Measurements from ENCODE around the gene TNFRSF12A. TPM values are rescaled to one million over a fixed set of nuclear protein-coding genes. Genes with fewer than 3 reads are reported as not detected.

Gene TNFRSF12A
- total and polyA plus RNA-seq, 2 of the 13 experiments (the other 11 are each of a cell fraction or from before 2014, with no cell fraction given): 61.9 to 66.0 TPM

GRCh38 chr16:3020247-3020603 lies at the start of gene TNFRSF12A (continued):
- no peak for TF ChIP-seq SMYD3 (CRISPR knock-in tag; IDR thresholded peaks at IDR 0.05)
- no peak for TF ChIP-seq ATF5 (CRISPR knock-in tag; IDR thresholded peaks at IDR 0.05; ENCODE audit: low read depth)
- peak; percentile 36 for TF ChIP-seq YEATS4 (CRISPR knock-in tag; IDR thresholded peaks at IDR 0.05; ENCODE audit: borderline replicate concordance)
- no peak for TF ChIP-seq ZNF292 (CRISPR knock-in tag; IDR thresholded peaks at IDR 0.05; ENCODE audit: borderline replicate concordance, low read depth)
- TF ChIP-seq ZNF644 (CRISPR knock-in tag; IDR thresholded peaks at IDR 0.05; ENCODE audit: low read depth): no peak
- TF ChIP-seq FLYWCH1 (CRISPR knock-in tag; IDR thresholded peaks at IDR 0.05): 0 out of 2 replicates have a peak, but pooled peaks have one; percentile 50
- TF ChIP-seq NR3C1 (CRISPR knock-in tag; IDR thresholded peaks at IDR 0.05): no peak
- no peak for TF ChIP-seq CBFB (CRISPR knock-in tag; IDR thresholded peaks at IDR 0.05)
- TF ChIP-seq, protein P1, sequence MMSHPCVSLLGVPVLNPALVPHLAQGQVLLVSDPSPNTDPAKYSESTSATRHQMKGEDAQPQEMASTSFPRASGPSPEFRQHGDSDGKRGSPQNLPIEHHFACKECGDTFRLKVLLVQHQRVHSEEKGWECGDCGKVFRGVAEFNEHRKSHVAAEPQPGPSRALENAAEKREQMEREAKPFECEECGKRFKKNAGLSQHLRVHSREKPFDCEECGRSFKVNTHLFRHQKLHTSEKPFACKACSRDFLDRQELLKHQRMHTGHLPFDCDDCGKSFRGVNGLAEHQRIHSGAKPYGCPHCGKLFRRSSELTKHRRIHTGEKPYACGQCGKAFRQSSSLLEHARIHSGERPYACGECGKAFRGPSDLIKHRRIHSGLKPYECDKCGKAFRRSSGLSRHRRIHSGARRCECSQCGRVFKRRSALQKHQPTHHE (CRISPR knock-in tag; IDR thresholded peaks at IDR 0.05; ENCODE audit: borderline replicate concordance): no peak; the same call in 1 of the 2 replicates
- no peak for TF ChIP-seq ZNF264 (CRISPR knock-in tag; IDR thresholded peaks at IDR 0.05)
- TF ChIP-seq, protein P2, sequence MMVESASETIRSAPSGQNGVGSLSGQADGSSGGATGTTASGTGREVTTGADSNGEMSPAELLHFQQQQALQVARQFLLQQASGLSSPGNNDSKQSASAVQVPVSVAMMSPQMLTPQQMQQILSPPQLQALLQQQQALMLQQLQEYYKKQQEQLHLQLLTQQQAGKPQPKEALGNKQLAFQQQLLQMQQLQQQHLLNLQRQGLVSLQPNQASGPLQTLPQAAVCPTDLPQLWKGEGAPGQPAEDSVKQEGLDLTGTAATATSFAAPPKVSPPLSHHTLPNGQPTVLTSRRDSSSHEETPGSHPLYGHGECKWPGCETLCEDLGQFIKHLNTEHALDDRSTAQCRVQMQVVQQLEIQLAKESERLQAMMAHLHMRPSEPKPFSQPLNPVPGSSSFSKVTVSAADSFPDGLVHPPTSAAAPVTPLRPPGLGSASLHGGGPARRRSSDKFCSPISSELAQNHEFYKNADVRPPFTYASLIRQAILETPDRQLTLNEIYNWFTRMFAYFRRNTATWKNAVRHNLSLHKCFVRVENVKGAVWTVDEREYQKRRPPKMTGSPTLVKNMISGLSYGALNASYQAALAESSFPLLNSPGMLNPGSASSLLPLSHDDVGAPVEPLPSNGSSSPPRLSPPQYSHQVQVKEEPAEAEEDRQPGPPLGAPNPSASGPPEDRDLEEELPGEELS (CRISPR knock-in tag; IDR thresholded peaks at IDR 0.05): no peak
- 0 out of 2 replicates have a peak, but pooled peaks have one; percentile 13 for TF ChIP-seq ZNF430 (CRISPR knock-in tag; IDR thresholded peaks at IDR 0.05)
- no peak for TF ChIP-seq FOXO1 (CRISPR knock-in tag; IDR thresholded peaks at IDR 0.05)
- TF ChIP-seq, protein P3, sequence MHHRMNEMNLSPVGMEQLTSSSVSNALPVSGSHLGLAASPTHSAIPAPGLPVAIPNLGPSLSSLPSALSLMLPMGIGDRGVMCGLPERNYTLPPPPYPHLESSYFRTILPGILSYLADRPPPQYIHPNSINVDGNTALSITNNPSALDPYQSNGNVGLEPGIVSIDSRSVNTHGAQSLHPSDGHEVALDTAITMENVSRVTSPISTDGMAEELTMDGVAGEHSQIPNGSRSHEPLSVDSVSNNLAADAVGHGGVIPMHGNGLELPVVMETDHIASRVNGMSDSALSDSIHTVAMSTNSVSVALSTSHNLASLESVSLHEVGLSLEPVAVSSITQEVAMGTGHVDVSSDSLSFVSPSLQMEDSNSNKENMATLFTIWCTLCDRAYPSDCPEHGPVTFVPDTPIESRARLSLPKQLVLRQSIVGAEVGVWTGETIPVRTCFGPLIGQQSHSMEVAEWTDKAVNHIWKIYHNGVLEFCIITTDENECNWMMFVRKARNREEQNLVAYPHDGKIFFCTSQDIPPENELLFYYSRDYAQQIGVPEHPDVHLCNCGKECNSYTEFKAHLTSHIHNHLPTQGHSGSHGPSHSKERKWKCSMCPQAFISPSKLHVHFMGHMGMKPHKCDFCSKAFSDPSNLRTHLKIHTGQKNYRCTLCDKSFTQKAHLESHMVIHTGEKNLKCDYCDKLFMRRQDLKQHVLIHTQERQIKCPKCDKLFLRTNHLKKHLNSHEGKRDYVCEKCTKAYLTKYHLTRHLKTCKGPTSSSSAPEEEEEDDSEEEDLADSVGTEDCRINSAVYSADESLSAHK (CRISPR knock-in tag; IDR thresholded peaks at IDR 0.05; ENCODE audit: borderline replicate concordance): no peak
- TF ChIP-seq ISL2 (CRISPR knock-in tag; IDR thresholded peaks at IDR 0.05): no peak
- TF ChIP-seq RFX3 (CRISPR knock-in tag; IDR thresholded peaks at IDR 0.05): no peak
- no peak for TF ChIP-seq KLF9 (CRISPR knock-in tag; IDR thresholded peaks at IDR 0.05; ENCODE audit: low read depth)
- TF ChIP-seq ARNT2 (CRISPR knock-in tag; IDR thresholded peaks at IDR 0.05; ENCODE audit: low read depth): no peak; the same call in 1 of the 2 replicates
- TF ChIP-seq PHB2 (IDR thresholded peaks at IDR 0.05; ENCODE audit: partially characterized antibody): no peak
- peak; percentile 25 for TF ChIP-seq IKZF4 (CRISPR knock-in tag; IDR thresholded peaks at IDR 0.05; ENCODE audit: borderline replicate concordance, low read depth, not compliant biosample characterization)
- TF ChIP-seq CBX1 (IDR thresholded peaks at IDR 0.05; ENCODE audit: low read depth): no peak
- TF ChIP-seq, protein P4, sequence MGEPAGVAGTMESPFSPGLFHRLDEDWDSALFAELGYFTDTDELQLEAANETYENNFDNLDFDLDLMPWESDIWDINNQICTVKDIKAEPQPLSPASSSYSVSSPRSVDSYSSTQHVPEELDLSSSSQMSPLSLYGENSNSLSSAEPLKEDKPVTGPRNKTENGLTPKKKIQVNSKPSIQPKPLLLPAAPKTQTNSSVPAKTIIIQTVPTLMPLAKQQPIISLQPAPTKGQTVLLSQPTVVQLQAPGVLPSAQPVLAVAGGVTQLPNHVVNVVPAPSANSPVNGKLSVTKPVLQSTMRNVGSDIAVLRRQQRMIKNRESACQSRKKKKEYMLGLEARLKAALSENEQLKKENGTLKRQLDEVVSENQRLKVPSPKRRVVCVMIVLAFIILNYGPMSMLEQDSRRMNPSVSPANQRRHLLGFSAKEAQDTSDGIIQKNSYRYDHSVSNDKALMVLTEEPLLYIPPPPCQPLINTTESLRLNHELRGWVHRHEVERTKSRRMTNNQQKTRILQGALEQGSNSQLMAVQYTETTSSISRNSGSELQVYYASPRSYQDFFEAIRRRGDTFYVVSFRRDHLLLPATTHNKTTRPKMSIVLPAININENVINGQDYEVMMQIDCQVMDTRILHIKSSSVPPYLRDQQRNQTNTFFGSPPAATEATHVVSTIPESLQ (CRISPR knock-in tag; conservative IDR thresholded peaks at IDR 0.05): 0 out of 2 replicates have a peak, but pooled peaks have one; percentile 34
- no peak for TF ChIP-seq EHMT2 (IDR thresholded peaks at IDR 0.05; ENCODE audit: borderline replicate concordance, low read depth, low read length)
- no peak for TF ChIP-seq SMARCC2 (IDR thresholded peaks at IDR 0.05)
- TF ChIP-seq KDM3A (CRISPR knock-in tag; IDR thresholded peaks at IDR 0.05; ENCODE audit: low read depth): no peak

Measured in HepG2 (cell line).